Measurements from ENCODE around the gene TRPT1.

DNA sequence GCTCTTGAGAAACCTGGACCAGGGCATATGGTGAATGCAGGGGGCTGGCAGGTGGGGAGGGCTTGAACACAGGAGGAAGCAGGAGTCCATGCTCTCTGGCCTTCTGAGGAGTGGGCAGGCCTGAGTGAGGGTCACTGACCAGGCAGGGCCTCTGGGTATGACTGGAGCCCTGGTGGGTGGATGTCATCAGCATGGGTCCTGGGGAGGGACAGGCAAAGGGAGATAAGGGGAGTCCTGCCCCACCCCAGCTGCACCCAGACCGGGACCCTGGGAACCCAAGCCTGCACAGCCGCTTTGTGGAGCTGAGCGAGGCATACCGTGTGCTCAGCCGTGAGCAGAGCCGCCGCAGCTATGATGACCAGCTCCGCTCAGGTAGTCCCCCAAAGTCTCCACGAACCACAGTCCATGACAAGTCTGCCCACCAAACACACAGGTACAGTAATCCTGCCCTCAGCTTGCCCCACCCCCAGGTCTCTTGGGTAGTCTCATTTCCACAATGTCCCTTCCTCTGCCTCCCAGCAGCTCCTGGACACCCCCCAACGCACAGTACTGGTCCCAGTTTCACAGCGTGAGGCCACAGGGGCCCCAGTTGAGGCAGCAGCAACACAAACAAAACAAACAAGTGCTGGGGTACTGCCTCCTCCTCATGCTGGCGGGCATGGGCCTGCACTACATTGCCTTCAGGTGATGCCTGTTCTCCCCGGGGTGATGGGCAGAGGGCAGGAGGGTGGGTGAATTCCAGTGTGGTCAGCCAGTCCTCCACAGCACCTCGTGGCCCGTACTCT is 6.4 kb upstream of the TRPT1 start:
- TF ChIP-seq, protein P1, sequence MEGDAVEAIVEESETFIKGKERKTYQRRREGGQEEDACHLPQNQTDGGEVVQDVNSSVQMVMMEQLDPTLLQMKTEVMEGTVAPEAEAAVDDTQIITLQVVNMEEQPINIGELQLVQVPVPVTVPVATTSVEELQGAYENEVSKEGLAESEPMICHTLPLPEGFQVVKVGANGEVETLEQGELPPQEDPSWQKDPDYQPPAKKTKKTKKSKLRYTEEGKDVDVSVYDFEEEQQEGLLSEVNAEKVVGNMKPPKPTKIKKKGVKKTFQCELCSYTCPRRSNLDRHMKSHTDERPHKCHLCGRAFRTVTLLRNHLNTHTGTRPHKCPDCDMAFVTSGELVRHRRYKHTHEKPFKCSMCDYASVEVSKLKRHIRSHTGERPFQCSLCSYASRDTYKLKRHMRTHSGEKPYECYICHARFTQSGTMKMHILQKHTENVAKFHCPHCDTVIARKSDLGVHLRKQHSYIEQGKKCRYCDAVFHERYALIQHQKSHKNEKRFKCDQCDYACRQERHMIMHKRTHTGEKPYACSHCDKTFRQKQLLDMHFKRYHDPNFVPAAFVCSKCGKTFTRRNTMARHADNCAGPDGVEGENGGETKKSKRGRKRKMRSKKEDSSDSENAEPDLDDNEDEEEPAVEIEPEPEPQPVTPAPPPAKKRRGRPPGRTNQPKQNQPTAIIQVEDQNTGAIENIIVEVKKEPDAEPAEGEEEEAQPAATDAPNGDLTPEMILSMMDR (IDR thresholded peaks at IDR 0.05; ENCODE audit: low read depth, low read length, poor library complexity, severe bottlenecking): no peak
- TF ChIP-seq EZH2phosphoT487 (IDR thresholded peaks at IDR 0.05; ENCODE audit: borderline replicate concordance, low read length): no peak
